DLD1 (cell line): ENCODE results near the gene ANKRD6.
"Not testable (repeated sequence)": the region's sequence is repeated elsewhere in the genome, so short reads cannot be mapped to it uniquely, and the experiment has no call there.

ENCODE experiments used
- in situ Hi-C: cut with HindIII; loops from 2 replicates; pipeline ENCODE4 v1.10.0; 2017; ENCODE audit warnings: low sequenced_read_pairs

ANKRD6 gene

GRCh38 chr6:89589297-89590025, 156.5 kb downstream of the ANKRD6 start:
- in situ Hi-C loops, result no loop called here

GRCh38 chr6:89590133-89590532, 157.2 kb downstream of the ANKRD6 start:
- in situ Hi-C loops, result no loop called here

DNA sequence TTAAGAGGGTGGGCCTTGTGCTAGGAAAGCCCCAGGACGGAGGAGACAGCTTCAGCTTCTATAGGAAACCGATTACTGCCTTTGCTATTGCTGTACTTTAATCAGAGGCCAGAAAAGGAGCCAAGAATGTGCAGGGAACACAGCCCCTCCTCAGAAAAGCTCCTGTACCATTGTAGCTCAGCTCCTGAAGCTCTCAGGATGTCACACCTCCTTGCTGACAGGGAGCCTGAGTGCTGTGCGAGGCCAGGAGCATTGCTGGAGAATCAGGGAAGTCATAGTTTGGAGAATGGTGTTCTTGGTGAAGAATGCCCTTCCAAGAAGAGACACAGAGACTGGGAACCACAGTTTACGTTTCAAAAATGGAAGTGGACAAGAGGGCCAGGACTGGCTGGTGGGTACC, 158.8 kb downstream of the ANKRD6 start:
- in situ Hi-C loops, result no loop called here

GRCh38 chr6:89596056-89596455, 163.1 kb downstream of the ANKRD6 start:
- in situ Hi-C loops, result no loop called here

DNA sequence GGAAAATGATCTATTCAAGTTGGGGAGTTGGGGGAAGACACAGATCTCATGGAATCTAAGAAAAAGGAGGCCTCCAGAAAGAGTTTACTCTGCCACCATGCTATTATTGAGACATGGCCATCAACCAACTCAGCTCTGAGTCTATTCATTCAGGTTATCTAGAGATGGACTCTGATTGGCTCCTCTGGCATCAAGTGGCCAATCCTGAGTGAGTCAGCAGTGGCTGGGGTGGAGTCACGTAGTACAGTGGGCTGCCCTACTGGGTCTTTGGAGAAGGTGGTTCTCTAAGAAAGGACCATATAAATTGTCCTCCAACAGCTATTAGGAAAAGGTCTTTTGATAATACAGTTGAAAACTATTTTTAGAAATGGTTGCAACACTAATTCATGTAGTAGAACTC, 163.5 kb downstream of the ANKRD6 start:
- in situ Hi-C loops, result no loop called here

DNA sequence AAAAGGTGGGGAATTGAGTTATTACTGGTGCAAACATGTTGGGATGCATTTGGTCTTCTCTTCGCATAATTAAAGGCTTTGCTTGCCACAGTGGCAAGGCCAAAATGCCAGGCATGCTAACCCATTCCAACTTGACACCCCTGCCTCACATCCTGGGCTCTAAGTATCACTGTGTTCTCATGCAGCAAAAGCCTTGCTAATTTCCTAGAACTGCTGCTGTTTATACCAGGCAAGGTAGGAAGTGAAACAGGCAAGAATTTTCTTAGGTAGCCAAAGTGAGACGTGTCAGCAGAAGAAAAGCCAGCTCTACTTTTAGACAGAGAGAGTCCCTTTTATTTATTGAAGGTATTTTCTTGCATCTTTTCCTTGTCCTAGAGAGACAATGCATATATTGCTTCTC, 164.4 kb downstream of the ANKRD6 start:
- in situ Hi-C loops, result no loop called here

GRCh38 chr6:89597988-89598387, 165.0 kb downstream of the ANKRD6 start:
- in situ Hi-C loops, result no loop called here

GRCh38 chr6:89599727-89600126, 166.8 kb downstream of the ANKRD6 start:
- in situ Hi-C loops, result no loop called here

- in situ Hi-C loops, result no loop called here
These were observed 169.2 kb downstream of the ANKRD6 start for GRCh38 chr6:89602166-89602565.

GRCh38 chr6:89604653-89605052, 171.7 kb downstream of the ANKRD6 start:
- in situ Hi-C loops, result no loop called here

GRCh38 chr6:89605861-89606260, 172.9 kb downstream of the ANKRD6 start:
- in situ Hi-C loops, result no loop called here

- in situ Hi-C loops, result no loop called here
These were observed 177.2 kb downstream of the ANKRD6 start for GRCh38 chr6:89610149-89610642.

DNA sequence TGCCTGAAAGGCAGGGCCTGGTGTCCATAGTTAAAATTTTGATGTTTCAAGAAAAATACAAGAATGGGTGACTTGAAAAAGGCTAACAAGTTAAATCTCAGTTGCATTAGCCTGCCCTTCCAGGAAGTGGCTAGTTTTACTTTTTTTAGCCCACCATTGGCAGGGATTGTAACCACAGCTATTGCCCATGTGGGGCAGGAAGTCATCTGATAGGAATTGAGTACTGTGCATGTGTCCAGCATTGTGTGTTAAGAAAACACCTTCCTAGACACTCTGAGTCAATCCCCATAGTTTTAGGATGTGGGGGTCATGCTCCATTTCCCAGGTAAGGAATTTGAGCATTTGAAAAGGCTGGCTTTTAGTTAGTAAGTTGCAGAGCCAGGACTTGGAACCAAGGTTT, 178.7 kb downstream of the ANKRD6 start:
- in situ Hi-C loops, result no loop called here

- in situ Hi-C loops, result no loop called here
These were observed 179.2 kb downstream of the ANKRD6 start for GRCh38 chr6:89612121-89612520.

DNA sequence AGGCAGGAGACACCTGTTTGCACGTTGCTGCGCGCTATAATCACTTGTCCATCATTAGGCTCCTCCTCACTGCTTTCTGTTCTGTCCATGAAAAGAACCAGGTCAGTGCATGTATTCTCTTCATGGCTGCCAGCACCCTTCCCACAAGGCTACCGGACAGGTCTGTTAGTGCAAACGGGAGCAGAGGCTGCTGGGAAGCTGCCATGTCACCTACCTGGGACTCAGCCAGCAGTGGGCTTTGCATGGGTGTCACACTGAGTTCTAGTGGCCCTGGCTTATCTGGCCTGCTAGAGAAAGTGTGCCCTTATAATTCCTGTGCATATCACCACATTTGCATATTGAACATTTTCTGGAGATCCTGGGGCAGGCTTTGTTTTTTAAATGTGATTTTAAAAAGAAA, 180.8 kb downstream of the ANKRD6 start:
- in situ Hi-C loops, result no loop called here

- in situ Hi-C loops, result no loop called here
These were observed 182.9 kb downstream of the ANKRD6 start for GRCh38 chr6:89615882-89616281.

GRCh38 chr6:89616531-89616930, 183.6 kb downstream of the ANKRD6 start:
- in situ Hi-C loops, result no loop called here

- in situ Hi-C loops, result no loop called here
These were observed 185.1 kb downstream of the ANKRD6 start for GRCh38 chr6:89618026-89618425.

DNA sequence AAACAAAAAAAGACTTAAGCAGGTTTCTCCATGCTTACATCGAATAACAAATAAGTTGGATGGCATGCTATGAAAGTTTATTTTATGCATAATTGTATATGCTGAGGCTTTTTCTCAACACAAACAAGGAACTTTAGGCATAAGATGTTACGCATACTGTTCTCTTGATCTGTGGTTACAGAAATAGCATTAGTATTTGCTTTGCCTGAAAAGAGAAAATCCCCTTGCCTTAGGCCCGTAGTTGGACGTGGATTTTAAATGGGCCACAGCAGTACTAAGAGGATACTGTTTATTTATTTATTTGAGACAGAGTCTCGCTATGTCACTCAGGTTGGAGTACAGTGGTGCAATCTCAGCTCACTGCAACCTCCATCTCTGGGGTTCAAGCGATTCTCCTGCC, 186.6 kb downstream of the ANKRD6 start:
- in situ Hi-C loops, result no loop called here

DNA sequence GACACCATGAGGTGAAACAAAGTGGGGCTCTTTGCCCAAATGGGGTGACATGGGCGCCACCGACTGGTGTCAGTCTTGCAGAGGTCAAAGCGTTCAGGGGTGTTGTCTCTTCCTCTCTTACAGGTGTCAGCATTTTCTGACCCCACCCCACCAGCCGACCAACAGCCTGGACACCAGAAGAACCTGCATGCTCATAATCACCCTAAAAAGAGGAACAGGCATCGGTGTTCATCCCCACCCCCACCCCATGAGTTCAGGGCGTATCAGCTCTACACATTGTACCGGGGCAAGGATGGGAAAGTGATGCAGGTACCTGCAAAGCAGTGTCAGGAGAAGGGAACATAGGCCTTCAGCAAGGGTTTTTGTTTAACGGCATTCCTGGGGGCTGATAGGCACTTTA, 190.8 kb downstream of the ANKRD6 start:
- in situ Hi-C loops, result no loop called here

DNA sequence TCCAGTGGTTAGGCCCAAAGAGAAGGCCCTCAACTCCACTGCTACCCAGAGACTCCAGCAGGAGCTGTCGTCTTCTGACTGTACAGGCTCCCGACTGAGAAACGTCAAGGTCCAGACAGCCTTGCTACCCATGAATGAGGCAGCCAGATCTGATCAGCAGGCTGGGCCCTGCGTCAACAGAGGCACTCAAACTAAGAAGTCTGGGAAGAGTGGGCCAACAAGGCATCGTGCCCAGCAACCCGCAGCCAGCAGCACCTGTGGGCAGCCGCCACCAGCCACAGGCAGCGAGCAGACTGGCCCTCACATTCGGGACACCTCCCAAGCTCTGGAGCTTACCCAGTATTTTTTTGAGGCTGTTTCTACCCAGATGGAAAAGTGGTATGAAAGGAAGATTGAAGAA, 197.5 kb downstream of the ANKRD6 start:
- in situ Hi-C loops, result no loop called here

DNA sequence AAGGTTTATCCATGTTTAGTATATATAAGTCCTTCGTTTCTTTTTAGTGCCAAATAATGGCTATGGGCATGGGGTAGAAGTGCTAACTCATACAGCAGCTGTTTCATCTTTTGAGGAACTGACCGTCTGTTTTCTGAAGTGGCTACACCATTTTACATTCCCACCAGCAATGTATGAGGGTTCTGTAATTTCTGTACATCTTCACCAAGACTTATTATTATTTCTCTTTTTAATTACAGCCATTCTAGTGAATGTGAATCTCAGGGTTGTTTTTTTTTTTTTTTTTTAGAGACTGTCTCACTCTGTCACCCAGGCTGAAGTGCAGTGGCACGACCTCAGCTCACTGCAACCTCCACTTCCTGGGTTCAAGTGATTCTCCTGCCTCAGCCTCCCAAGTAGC, 203.5 kb downstream of the ANKRD6 start:
- in situ Hi-C loops, result not testable (repeated sequence)

DNA sequence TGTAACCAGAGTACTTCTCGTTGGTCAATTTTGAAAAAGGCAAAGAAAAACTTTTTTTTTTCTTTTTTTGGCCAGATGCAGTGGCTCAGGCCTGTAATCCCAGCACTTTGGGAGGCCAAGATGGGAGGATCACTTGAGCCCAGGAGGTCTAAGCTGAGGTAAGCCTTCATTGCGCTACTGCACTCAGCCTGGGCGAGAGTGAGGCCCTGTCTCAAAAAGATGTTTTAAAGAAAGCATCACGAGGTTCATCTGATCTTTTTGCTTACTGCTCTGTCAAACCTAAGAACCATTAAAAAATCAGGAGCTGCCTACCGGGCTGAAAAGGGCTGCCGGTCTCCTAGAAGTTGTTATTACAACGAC, 205.0 kb downstream of the ANKRD6 start:
- in situ Hi-C loops, result no loop called here
